ENCODE data around the gene SLC17A7. TPM values are rescaled to one million over a fixed set of nuclear protein-coding genes. Genes with fewer than 3 reads are reported as not detected.

The SLC17A7 gene
- total RNA-seq, 1 donor from 2014 or later = 15.4 TPM

DNA sequence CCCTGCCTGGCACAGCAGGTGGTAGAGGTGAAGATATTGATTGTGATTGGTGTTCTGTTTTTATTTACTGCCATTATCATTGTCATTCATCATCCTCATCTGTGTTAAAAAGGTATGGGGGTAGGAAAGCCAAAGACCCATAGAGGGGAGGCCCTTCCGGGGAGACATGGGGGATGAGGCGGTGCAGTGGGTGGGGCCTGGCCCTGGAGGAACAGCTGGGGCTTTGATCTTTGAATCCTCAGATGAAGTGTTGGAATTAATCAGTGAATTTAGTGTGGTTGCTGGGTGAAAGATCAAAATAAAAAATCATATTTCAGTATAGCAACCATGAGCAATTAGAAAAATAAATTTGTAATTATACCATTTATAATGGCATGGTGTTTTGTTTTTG, 25.5 kb downstream of the SLC17A7 start:
- Histone ChIP-seq H3K9me3 (no peaks in the 10 kb centered on the region), H3K36me3 (no peaks in the 10 kb centered on the region), H3K4me1 (no peaks in the 10 kb centered on the region), H3K27ac (no peak overlapping the region), H3K27me3 (peaks cover 5% of the 10 kb centered on the region), H3K4me3 (no peak overlapping the region)
- DNase-seq (ENCODE audit: low spot score in 2 of 2) = no peak
- intact Hi-C loops (cut with DNase I) = no loop called here
- TF ChIP-seq, protein P1, sequence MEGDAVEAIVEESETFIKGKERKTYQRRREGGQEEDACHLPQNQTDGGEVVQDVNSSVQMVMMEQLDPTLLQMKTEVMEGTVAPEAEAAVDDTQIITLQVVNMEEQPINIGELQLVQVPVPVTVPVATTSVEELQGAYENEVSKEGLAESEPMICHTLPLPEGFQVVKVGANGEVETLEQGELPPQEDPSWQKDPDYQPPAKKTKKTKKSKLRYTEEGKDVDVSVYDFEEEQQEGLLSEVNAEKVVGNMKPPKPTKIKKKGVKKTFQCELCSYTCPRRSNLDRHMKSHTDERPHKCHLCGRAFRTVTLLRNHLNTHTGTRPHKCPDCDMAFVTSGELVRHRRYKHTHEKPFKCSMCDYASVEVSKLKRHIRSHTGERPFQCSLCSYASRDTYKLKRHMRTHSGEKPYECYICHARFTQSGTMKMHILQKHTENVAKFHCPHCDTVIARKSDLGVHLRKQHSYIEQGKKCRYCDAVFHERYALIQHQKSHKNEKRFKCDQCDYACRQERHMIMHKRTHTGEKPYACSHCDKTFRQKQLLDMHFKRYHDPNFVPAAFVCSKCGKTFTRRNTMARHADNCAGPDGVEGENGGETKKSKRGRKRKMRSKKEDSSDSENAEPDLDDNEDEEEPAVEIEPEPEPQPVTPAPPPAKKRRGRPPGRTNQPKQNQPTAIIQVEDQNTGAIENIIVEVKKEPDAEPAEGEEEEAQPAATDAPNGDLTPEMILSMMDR (IDR thresholded peaks at IDR 0.05) = no peak

DNA sequence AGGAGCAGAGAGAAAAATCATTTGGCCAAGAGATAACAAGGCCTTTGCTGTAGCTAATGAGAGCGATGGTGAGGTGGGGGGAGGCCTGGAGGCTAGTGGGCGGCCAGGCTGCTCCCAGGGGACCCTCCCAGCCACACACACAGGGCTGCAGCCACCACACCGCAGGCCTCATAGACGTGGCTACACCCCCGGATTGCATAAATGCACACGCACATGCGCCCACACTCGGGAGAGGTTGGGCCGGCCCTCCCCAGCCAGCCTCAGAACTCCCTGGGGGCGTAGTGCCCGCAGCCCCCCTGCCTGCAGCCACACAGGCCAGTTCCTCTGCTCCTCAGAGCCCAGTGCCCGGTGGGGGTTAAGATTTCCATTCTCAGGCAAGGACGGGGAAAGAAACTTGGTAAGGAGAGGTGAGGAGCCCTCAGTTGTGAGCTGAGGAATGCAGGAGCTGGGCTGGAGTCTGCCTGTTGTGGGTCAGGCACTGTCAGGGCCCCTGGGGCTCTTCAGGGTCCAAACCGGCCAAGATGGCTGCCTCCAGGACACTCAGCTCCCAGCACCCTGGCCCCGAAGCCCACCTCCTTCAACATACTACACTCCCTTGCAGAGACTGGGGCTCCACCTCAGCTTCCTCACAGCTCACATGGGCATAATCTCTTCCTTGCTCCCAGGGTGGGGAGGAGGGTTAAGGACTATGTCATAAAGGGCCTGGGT, 26.1 kb downstream of the SLC17A7 start:
- peaks cover 5% of the 10 kb centered on the region for H3K27me3 ChIP-seq
- TF ChIP-seq, protein P1 (IDR thresholded peaks at IDR 0.05) = no peak
- no peak for DNase-seq (ENCODE audit: low spot score in 2 of 2)
- no peaks in the 10 kb centered on the region for H3K4me1 ChIP-seq
- no peak overlapping the region for H3K27ac ChIP-seq
- no peak overlapping the region for H3K4me3 ChIP-seq
- H3K9me3 ChIP-seq = no peaks in the 10 kb centered on the region
- intact Hi-C loops (cut with DNase I) = no loop called here
- no peaks in the 10 kb centered on the region for H3K36me3 ChIP-seq

DNA sequence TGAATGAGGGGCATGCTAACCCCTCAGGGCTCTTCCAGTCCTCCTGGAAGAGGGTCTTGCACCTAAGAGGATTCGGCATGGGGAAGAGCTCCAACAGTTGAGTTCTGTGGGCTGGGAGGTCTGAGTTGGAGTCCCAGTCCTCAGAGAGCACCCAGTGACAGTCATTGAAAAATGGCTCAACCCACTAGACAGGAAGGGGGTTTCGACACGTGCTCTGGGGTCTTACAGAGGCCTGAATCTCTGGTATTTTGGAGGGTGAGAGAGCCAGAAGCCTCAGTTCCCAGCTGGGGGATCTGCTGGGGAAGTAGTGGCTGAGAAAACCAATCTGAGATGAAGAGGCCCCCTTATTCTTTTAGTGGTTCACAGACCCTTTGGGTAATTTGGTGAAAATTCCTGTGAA, 27.1 kb downstream of the SLC17A7 start:
- TF ChIP-seq, protein P1 (IDR thresholded peaks at IDR 0.05) = no peak
- intact Hi-C loops (cut with DNase I) = no loop called here
- Histone ChIP-seq H3K4me3 (no peak overlapping the region), H3K4me1 (no peaks in the 10 kb centered on the region), H3K36me3 (no peaks in the 10 kb centered on the region), H3K9me3 (no peaks in the 10 kb centered on the region), H3K27me3 (peaks cover 5% of the 10 kb centered on the region), H3K27ac (no peak overlapping the region)
- DNase-seq (ENCODE audit: low spot score in 2 of 2) = no peak

GRCh38 chr19:49413348-49413747, 28.0 kb downstream of the SLC17A7 start:
- no peak for DNase-seq (ENCODE audit: low spot score in 2 of 2)
- H3K4me1 ChIP-seq = no peaks in the 10 kb centered on the region
- H3K27me3 ChIP-seq = peaks cover 5% of the 10 kb centered on the region
- TF ChIP-seq, protein P1 (IDR thresholded peaks at IDR 0.05) = no peak
- intact Hi-C loops (cut with DNase I) = no loop called here
- H3K9me3 ChIP-seq = no peaks in the 10 kb centered on the region
- H3K4me3 ChIP-seq = no peak overlapping the region
- no peaks in the 10 kb centered on the region for H3K36me3 ChIP-seq
- H3K27ac ChIP-seq = no peak overlapping the region

- H3K9me3 ChIP-seq = no peaks in the 10 kb centered on the region
- no peak overlapping the region for H3K4me3 ChIP-seq
- TF ChIP-seq, protein P1 (IDR thresholded peaks at IDR 0.05) = no peak
- H3K27ac ChIP-seq = no peak overlapping the region
- intact Hi-C loops (cut with DNase I) = no loop called here
- H3K27me3 ChIP-seq = no peaks in the 10 kb centered on the region
- H3K4me1 ChIP-seq = no peaks in the 10 kb centered on the region
- no peak for DNase-seq (ENCODE audit: low spot score in 2 of 2)
- no peaks in the 10 kb centered on the region for H3K36me3 ChIP-seq
Observed at GRCh38 chr19:49411681-49412326, 29.5 kb downstream of the SLC17A7 start.
